HG03460 (cell line): ENCODE results near the gene GOLGA5.
A peak's percentile ranks its signal among the peaks of the same experiment; 100 is the strongest.
"Not testable (repeated sequence)": the region's sequence is repeated elsewhere in the genome, so short reads cannot be mapped to it uniquely, and the experiment has no call there.

Experiments
- ATAC-seq: cut with Tn5 transposase; IDR thresholded peaks from one replicate; pipeline ENCODE4 v1.9.1; 2021; ENCODE audit not compliant: unreplicated experiment

The GOLGA5 gene

DNA sequence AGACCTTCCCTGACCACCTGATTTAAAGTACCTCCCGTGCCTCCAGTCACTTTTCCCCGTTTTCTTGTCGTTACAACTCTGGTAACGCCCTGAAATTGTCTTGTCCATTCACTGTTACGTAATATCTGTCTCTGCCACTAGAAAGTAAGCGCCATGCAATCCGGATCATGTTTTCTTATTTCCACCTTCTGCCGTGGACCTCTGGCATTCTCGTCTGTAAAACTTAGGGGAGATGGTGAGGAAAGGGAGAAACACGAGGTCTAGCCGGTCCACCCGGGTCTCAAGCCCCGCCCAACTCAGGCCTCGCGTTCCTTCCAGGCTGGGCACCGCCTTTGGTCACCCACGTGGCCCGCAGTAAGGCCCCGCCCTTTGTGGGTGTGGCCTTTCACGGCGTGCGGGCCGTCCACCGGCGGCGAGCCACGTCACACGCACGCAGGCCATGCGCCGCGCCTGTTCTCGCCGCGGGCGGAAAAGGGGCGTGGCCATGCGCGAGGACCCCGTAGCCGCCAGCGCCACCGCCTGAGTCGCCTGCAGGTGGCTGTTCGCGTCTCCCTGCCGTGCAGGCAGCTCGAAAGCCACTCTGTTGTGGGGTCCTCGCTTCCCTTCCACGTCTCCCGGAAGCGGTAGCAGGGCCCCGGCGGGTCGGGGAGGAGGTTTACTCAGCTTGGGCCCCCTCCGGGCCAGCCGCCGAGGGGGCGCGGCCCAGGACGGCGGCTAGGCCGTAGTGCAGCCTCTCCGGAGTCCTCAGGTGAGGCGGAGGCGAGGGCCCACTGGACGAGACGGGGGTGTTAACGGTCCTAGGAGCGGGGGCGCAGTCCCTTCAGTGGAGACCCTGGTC lies at the start of gene GOLGA5:
TSS of gene GOLGA5 (plus strand) at position 597 of the 838 bp plus-strand sequence. CDS start 3,133 bp downstream, outside the sequence.
- ATAC-seq = peak; percentile 97

- ATAC-seq = no peak
These were observed 46.3 kb upstream of the GOLGA5 start for GRCh38 chr14:92747701-92748258.

- ATAC-seq = peak; percentile 76
These were observed 45.7 kb upstream of the GOLGA5 start, which contains the start of gene LGMN for GRCh38 chr14:92748259-92749016. Gene LGMN, minus strand, starts transcription at chr14:92748627. Its CDS starts 15,841 bp downstream, at chr14:92732786.

DNA sequence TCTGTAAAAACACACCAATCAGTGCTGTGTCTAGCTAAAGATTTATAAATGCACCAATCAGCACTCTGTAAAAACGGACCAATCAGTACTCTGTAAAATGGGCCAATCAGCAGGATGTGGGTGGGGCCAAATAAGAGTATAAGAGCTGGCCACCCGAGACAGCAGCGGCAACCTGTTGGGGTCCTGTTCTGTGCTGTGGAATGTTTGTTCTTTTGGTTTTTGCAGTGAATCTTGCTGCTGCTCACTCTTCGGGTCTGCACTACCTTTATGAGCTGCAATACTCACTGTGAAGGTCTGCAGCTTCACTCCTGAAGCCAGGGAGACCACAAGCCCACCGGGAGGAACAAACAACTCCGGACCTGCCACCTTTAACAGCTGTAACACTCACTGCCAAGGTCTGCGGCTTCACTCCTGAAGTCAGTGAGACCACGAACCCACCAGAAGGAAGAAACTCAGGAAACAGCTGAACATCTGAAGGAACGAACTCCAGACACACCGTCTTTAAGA lies 43.8 kb upstream of the GOLGA5 start:
- not testable (repeated sequence) for ATAC-seq

DNA sequence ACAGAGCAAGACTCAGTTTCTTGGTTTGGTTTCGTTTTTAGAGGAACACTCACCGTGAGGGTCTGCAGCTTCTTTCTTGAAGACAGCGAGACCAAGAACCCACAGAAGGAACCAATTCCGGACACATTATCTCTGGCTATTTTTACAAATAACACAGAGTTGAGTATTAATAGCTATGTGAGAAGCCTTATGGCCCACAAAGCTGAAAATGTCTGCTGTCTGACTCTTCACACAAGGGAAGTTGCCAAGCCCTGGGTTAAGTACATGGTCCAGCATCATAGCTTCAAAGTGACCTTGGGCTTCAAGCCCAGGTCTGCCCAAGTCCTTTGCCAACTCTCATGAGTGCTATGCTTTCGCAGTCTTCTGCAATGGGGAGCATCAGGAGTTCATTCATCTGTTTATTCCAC lies 43.1 kb upstream of the GOLGA5 start:
- ATAC-seq = no peak

GRCh38 chr14:92751819-92752218 lies 42.3 kb upstream of the GOLGA5 start:
- ATAC-seq = no peak

DNA sequence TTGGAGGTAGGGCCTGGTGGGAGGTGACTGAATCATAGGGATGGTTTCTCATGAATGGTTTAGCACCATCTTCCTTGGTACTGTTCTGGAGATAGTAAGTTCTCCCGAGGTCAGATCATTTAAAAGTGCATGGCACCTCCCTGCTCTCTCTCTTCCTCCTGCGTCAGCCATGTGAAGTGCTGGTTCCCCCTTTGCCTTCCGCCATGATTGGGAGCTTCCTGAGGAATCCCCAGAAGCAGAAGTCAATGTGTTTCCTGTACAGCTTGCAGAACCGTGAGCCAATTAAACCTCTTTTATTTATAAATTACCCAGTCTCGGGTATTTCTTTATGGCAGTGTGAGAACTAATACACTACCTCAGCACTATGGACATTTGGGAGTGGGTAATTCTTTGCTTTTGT lies 40.9 kb upstream of the GOLGA5 start:
- no peak for ATAC-seq

DNA sequence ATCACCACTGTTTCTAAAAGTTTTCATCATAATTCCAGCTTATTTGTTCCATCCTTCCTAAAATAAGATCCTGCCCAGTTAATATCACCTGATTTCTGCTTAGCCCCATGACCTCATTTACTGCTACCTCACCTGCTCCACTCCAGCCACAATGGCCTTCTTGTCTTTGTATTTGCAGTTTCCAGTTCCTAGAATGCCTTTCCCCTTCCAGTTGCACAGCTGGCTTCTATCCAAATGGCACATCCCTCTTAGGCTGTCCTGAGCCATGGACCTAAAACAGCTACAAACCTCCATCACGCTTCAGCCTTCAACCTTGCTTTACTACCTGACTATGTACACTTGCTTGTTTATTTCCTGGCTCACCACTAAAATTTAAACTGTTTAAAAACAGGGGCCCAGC lies 39.1 kb upstream of the GOLGA5 start:
- ATAC-seq = no peak

GRCh38 chr14:92755495-92755894 lies 38.6 kb upstream of the GOLGA5 start:
- no peak for ATAC-seq

GRCh38 chr14:92756446-92756845 lies 37.7 kb upstream of the GOLGA5 start:
- no peak for ATAC-seq

DNA sequence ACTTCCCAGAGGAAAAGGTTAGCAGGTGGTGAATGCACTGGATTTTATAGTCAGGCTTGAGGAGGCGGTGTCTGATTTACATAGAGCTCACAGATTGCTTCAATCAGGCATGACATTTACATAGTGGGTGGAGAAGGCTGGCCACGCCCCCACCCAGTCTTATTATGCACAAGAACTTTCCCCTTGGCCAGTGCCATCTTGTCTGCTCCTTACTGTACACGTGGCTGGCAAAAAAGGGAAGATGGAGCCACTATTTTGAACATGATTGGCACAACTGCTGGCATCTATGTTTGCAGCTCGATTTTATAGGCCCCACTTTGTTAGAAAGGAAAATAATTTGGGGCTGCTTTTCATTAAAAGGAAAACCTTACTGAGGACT lies 34.8 kb upstream of the GOLGA5 start:
- no peak for ATAC-seq

DNA sequence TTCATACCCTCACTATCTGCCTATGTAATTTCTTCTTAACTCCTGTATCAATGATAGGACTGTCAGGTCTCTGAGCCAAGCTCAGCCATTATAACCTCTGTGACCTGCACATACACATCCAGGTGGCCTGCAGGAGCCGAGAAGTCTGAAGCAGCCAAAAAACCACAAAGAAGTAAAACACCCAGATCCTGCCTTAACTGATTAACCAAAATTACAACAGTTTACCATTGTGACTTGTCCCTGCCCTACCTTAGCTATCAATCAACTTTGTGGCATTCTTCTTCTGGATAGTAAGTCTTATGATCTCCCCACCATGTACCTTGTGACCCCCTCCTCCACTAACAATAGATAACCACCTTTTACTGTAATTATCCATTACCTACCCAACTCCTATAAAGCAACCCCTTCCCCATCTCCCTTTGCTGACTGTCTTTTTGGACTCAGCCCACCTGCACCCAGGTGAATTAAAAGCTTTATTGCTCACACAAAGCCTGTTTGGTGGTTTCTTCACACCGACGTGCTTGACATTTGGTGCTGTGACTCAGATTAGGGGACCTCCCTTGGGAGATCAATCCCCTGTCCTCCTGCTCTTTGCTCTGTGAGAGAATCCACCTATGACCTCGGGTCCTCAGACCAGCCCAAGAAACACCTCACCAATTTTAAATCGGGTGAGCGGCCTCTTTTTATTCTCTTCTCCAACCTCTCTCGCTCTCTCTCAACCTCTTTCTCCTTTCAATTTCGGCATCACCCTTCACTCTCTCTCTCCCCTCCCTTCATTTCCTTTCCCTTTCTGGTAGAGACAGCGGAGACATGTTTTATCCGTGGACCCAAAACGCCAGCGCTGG lies 34.2 kb upstream of the GOLGA5 start:
- peak; percentile 44 for ATAC-seq

DNA sequence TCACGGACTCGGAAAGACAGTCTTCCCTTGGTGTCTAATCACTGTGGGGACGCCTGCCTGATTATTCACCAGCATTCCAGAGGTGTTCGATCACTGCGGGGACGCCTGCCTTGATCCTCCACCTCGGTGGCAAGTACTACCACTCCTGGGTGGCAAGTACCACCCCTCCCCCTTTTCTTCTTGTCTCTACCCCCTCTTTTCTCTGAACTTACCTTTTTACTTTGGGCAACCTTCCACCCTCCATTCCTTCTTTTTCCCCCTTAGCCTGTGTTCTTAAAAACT lies 33.6 kb upstream of the GOLGA5 start:
- ATAC-seq = no peak

- not testable (repeated sequence) for ATAC-seq
These were observed 30.2 kb upstream of the GOLGA5 start for GRCh38 chr14:92763666-92764631.

- peak; percentile 89 for ATAC-seq
These were observed 25.9 kb upstream of the GOLGA5 start for GRCh38 chr14:92768236-92768635.

DNA sequence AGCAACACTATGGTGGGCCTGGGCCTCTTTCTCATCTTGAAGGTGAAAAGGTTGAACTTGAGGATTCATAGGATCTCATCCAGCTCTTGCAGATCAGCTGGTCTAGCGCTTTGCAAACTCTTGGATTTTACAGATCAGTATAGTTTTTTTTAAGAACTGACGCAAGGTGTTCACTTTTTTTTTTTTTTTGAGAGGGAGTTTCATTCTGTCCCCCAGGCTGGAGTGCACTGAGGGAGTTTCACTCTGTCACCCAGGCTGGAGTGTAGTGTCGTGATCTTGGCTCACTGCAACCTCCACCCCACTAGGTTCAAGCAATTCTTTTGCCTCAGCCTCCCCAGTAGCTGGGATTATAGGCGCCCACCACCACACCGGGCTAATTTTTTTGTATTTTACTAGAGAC lies 25.3 kb upstream of the GOLGA5 start:
- ATAC-seq = no peak

DNA sequence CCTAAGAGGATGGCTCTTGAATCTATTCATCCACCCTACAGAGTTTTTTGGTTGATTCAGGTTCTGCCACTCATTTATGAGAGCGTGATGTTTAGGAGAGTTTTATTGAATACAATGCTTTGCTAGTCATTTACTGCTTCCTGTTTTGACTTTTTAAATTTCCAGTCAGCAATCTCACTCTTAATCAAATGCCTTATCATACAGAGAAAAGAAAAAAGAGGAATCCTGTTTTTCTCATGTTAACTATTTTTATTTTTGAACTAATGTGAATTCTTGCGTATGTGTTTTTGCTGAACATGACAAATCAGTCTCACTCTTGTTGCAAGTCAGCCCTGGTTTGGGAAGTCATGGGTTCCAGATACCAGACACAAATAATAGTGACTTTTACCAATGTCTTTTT lies 23.6 kb upstream of the GOLGA5 start:
- no peak for ATAC-seq

DNA sequence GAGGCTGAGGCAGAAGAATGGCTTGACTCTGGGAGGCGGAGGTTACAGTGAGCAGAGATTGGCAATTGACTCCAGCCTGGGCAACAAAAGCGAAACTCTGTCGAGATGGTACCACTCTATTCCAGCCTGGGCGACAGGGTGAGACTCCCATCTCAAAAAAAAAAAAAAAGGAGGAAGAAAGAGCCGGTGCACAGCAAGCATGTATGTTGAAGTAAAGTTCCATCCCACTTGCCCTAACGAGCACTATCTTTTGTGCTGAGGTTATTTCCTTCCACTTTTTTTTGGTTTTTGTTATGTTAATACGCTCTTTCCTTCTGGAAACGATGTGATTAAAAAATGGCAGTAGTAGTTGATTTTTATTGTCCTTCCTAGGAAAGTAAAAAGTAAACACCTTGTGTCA lies 19.5 kb upstream of the GOLGA5 start:
- ATAC-seq = no peak

DNA sequence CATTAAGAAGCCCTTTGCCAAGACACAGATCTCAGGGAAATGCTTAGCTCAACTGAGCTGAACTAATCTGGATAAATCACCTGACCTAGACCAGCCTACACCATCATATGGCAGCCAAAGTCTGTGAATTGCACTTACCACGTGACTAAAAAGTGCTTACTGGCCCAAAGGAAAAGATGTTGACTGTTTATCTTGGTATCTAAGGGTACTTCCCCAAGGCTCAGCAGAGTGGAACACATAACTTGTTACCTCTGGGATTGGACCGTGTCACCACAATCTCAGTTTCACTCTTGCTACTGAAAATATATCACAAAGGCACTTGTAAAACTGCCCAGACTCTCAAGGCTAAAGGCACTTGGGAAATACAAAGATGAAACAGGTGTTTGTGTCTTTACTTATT lies 18.8 kb upstream of the GOLGA5 start:
- ATAC-seq = peak; percentile 94
